Keratinocyte (primary cell): ENCODE measurements around the gene BLTP1. TPM values are rescaled to one million over a fixed set of nuclear protein-coding genes. Genes with fewer than 3 reads are reported as not detected.

Experiments
- DNase-seq: peaks from one replicate; pipeline ENCODE4 v3.0.0-alpha.2; 2011; ENCODE audit warnings: low read depth, missing footprints, low spot score
- FAIRE-seq: peaks from 2 replicates; lab custom pipeline; 2011; peaks lifted over from hg19 to GRCh38; lab: Jason Lieb, UNC
- H2AFZ ChIP-seq: 2 replicates; pipeline ENCODE4 v1.6.0; 2012; ENCODE audit warnings: low read length, control low read depth, inconsistent platforms; ENCODE audit not compliant: control insufficient read depth
- H3K27ac ChIP-seq: 2 replicates; pipeline ENCODE4 v1.5.1; 2011; ENCODE audit warnings: low read length; ENCODE audit not compliant: control insufficient read depth, insufficient read depth
- H3K27me3 ChIP-seq: 3 replicates; pipeline ENCODE4 v1.6.0; 2011; ENCODE audit warnings: low read length; ENCODE audit not compliant: control insufficient read depth, insufficient read depth; ENCODE audit errors: extremely low read depth
- H3K36me3 ChIP-seq, 2 experiments: 2 replicates in 1 of 2; 3 replicates in 1 of 2; pipeline ENCODE4 v1.5.1; 2011; ENCODE audit warnings: low read length in 2 of 2, mild to moderate bottlenecking in 1 of 2; ENCODE audit not compliant: control insufficient read depth in 2 of 2, insufficient read depth in 2 of 2; ENCODE audit errors: extremely low read depth in 1 of 2
- H3K4me1 ChIP-seq: 3 replicates; pipeline ENCODE4 v1.5.1; 2011; ENCODE audit warnings: low read length; ENCODE audit not compliant: control insufficient read depth, insufficient read depth; ENCODE audit errors: extremely low read depth
- H3K4me2 ChIP-seq: 3 replicates; pipeline ENCODE4 v1.6.0; 2011; ENCODE audit warnings: low read depth, low read length; ENCODE audit not compliant: control insufficient read depth, insufficient read depth; ENCODE audit errors: extremely low read depth
- H3K4me3 ChIP-seq, 3 experiments: fragments of 200-600 bp in 1 of 3; sonication (generic) in 1 of 3; 2 replicates in 2 of 3; 3 replicates in 1 of 3; pipeline ENCODE4 v1.5.1; 2011 to 2016; ENCODE audit warnings: low read length in 3 of 3, mild to moderate bottlenecking in 3 of 3, control low read depth in 2 of 3, inconsistent platforms in 1 of 3, low read depth in 1 of 3, mixed read lengths in 1 of 3, mixed run types in 1 of 3, moderate library complexity in 1 of 3; ENCODE audit not compliant: control insufficient read depth in 2 of 3, insufficient read depth in 2 of 3; ENCODE audit errors: extremely low read depth in 1 of 3
- H3K79me2 ChIP-seq: 2 replicates; pipeline ENCODE4 v1.6.0; 2012; ENCODE audit warnings: low read length; ENCODE audit not compliant: control insufficient read depth, insufficient read depth
- H3K9ac ChIP-seq: 3 replicates; pipeline ENCODE4 v1.6.0; 2011; ENCODE audit warnings: low read length; ENCODE audit not compliant: control insufficient read depth, insufficient read depth; ENCODE audit errors: extremely low read depth
- H3K9me1 ChIP-seq: 3 replicates; pipeline ENCODE4 v1.6.0; 2011; ENCODE audit warnings: low read length; ENCODE audit not compliant: control insufficient read depth, insufficient read depth; ENCODE audit errors: extremely low read depth
- H3K9me3 ChIP-seq: 2 replicates; pipeline ENCODE4 v1.5.1; 2012; ENCODE audit warnings: low read depth, low read length; ENCODE audit not compliant: control insufficient read depth
- H4K20me1 ChIP-seq: 3 replicates; pipeline ENCODE4 v1.6.0; 2011; ENCODE audit warnings: low read length; ENCODE audit not compliant: control insufficient read depth, insufficient read depth; ENCODE audit errors: extremely low read depth
- CTCF ChIP-seq, 3 experiments: IDR thresholded peaks in 1 of 3; conservative IDR thresholded peaks in 1 of 3; optimal IDR thresholded peaks in 1 of 3; 2 replicates in 2 of 3; 3 replicates in 1 of 3; pipeline versions ENCODE3 to v1.5.1; 2011; ENCODE audit warnings: low read length in 3 of 3, mild to moderate bottlenecking in 3 of 3, moderate library complexity in 2 of 3, control low read depth in 1 of 3, inconsistent platforms in 1 of 3; ENCODE audit not compliant: insufficient read depth in 2 of 3; ENCODE audit errors: extremely low read depth in 1 of 3
- EZH2 ChIP-seq: IDR thresholded peaks from one replicate; pipeline ENCODE4 v1.6.1; 2012; ENCODE audit warnings: inconsistent platforms, mild to moderate bottlenecking, low read length, moderate library complexity
- dilution Hi-C: fragments of 300-500 bp; cut with MboI; formaldehyde crosslinking; loops from one replicate; pipeline ENCODE4 v1.7.0; 2020; ENCODE audit warnings: low sequenced_read_pairs; ENCODE audit not compliant: extremely low pct_ligation_motif_present
- polyA plus RNA-seq, 5 experiments: library from polyadenylated mRNA; depleted of rRNA in 3 of 5; stranded (reverse) in 3 of 5; stranded (forward) in 1 of 5; unstranded in 1 of 5; fragments of >200 nt; gene quantifications; 1 replicate in 1 of 5; 2 replicates in 3 of 5; 3 replicates in 1 of 5; pipeline versions ENCODE4 v1.2.1 to v1.2.3, GENCODE V29; 2011 to 2012; ENCODE audit warnings: missing spikeins in 2 of 5, low read depth in 1 of 5, low replicate concordance in 1 of 5

BLTP1 gene
- polyA plus RNA-seq, 1 donor (not counting 4 experiments of a cell fraction or from before 2014, with no cell fraction given), result 28.9 TPM

- Histone ChIP-seq H3K4me2 (no peak overlapping the region), H3K79me2 (no peaks in the 10 kb centered on the region), H3K27me3 (peaks cover 4% of the 10 kb centered on the region), H3K36me3 (no peaks in the 10 kb centered on the region), H3K9me1 (no peaks in the 10 kb centered on the region), H3K4me1 (no peaks in the 10 kb centered on the region), H3K9ac (no peak overlapping the region), H3K27ac (no peak overlapping the region), H3K4me3 (no peak overlapping the region), H2AFZ (no peak overlapping the region), H3K9me3 (no peaks in the 10 kb centered on the region), H4K20me1 (no peaks in the 10 kb centered on the region)
- FAIRE-seq (no peak), DNase-seq (no peak)
- TF ChIP-seq CTCF (optimal IDR thresholded peaks at IDR 0.05 in 1 of 3, IDR thresholded peaks at IDR 0.05 in 1 of 3, conservative IDR thresholded peaks at IDR 0.05 in 1 of 3; ENCODE audit: extremely low read depth in 1 of 3, insufficient read depth in 2 of 3, low read length in 3 of 3) (no peak), EZH2 (no peak)
- dilution Hi-C loops, result no loop called here
Observed at GRCh38 chr4:122132891-122133290, 19.2 kb upstream of the BLTP1 start.

- TF ChIP-seq CTCF (optimal IDR thresholded peaks at IDR 0.05 in 1 of 3, IDR thresholded peaks at IDR 0.05 in 1 of 3, conservative IDR thresholded peaks at IDR 0.05 in 1 of 3; ENCODE audit: extremely low read depth in 1 of 3, insufficient read depth in 2 of 3, low read length in 3 of 3) (no peak), EZH2 (no peak)
- Histone ChIP-seq H4K20me1 (no peaks in the 10 kb centered on the region), H3K27ac (no peak overlapping the region), H3K36me3 (no peaks in the 10 kb centered on the region), H3K4me1 (no peaks in the 10 kb centered on the region), H3K79me2 (no peaks in the 10 kb centered on the region), H3K4me3 (no peak overlapping the region), H2AFZ (no peak overlapping the region), H3K9me3 (no peaks in the 10 kb centered on the region), H3K27me3 (peaks cover 1% of the 10 kb centered on the region), H3K4me2 (no peak overlapping the region), H3K9ac (no peak overlapping the region), H3K9me1 (no peaks in the 10 kb centered on the region)
- FAIRE-seq (no peak), DNase-seq (no peak)
- dilution Hi-C loops, result no loop called here
Observed at GRCh38 chr4:122139139-122139538, 13.0 kb upstream of the BLTP1 start.
